CD4-positive, alpha-beta T cell treated with Interleukin-6 at 100 ng/mL for 8 hours (primary cell): ENCODE results near the gene TSR3.

ENCODE experiments used
- DNase-seq: peaks from one replicate; pipeline ENCODE4 v3.0.0-alpha.2; 2020; ENCODE audit warnings: mixed read lengths, low spot score

TSR3 gene

DNA sequence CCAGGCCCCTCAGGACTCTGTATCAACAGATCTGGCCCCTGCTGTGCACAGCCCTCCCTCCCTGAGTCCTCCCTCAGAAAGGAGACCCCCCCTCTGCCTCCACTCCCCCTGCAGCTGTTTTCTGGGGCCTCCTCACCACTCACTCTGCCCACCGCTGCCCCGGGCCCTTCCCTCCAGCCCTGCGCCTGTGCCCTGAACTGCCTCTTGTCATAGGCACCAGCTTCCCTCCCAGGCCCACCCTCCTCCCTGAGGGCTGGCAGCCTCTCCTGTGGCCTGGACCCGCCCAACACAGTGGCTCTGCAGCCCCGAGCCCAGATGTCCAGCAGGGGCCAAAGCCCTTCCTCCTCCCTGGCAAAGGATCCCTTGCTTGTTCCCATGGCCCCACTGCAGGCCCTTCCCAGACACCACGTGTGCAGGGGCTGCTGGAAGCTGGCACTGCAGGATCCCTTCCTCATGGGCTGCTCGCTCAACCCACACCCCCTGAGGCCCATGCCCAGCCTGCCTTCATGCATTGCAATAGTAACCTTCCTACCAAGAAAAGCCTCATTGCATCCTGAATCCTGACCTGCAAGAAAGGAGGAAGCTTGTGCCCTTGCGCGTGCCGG is 25.8 kb upstream of the TSR3 start:
- no peak for DNase-seq

DNA sequence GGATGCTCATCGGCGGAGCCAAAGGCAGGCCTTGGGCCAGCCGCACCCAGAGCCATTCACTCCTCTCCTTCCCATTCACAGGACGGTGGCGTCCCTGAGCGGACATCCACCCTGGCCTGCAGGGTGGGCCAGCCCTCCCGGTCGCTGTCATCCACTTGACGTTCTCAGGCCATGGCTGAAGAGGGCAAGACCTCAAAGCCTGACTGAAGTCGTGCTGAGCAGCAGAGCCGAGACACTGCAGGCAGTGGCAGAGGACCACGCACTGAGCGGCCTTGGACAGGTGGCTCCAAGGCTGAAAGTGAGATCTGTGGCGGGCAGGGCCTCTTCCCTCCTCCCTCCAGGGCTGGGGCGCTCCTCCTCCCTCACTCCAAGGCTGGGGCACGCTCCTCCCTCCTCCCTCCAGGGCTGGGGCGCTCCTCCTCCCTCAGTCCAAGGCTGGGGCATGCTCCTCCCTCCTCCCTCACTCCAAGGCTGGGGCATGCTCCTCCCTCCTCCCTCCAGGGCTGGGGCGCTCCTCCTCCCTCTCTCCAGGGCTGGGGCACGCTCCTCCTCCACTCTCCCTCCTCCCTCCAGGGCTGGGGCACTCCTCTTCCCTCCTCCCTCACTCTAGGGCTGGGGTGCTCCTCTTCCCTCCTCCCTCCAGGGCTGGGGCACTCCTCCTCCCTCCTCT is 24.2 kb upstream of the TSR3 start:
- no peak for DNase-seq

DNA sequence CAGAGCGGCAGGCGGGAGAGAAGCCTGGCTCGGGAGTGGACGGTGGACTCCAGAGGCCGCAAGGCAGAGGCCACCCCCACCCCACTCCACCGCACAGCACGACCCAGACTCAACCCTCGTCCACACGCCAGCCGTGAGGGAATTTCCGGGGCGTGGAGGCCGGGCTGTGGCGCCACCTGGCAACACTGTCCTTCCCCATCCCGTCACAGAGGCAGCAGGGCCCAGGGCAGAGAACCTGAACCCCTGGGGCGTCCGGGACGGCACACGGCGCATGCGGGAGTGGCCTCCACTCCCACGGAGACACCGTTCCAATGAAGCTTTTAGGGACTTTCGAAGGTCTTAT is 23.6 kb upstream of the TSR3 start:
- no peak for DNase-seq

DNA sequence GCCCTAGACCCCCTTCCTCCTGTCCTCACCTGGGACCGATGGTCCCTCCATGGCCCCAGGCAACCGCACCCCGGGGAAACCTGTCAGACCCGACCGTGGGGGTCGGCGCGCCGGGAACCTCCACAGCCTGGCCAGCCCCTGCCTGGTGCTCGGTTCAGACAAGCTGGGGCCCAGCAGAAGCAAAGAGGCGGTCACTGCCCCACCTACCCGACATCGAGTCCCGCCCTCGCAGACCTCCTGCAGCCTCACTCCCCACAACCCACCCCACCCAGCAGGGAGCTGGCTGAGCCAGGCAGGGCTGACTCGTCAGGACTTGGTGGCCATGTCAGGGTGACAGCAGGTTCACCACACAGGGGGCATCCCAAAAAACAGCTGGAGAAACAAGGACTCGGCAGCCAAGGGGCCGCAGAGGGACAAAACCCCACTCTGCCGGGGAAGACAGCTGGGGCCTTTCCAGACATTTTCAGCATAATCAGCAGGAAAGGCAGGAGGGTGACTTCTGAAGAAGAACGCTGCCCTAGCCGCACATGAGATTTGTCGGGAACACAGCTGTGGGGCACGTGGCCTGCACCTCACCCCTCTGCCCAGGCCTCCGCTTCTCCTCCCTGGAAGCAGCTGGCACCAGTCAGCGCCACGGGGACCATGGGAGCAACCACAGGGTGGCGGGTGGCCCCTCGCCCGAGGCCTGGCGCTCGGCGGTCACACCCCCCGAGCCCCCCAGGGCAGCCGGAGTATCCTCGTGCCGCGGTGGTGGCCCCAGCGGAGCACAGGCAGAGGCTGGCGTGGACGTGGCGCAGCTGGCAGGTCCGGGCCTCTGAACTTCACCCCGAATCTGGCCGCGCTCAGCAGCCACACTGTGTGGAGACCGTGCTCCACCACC is 23.0 kb upstream of the TSR3 start:
- no peak for DNase-seq

DNA sequence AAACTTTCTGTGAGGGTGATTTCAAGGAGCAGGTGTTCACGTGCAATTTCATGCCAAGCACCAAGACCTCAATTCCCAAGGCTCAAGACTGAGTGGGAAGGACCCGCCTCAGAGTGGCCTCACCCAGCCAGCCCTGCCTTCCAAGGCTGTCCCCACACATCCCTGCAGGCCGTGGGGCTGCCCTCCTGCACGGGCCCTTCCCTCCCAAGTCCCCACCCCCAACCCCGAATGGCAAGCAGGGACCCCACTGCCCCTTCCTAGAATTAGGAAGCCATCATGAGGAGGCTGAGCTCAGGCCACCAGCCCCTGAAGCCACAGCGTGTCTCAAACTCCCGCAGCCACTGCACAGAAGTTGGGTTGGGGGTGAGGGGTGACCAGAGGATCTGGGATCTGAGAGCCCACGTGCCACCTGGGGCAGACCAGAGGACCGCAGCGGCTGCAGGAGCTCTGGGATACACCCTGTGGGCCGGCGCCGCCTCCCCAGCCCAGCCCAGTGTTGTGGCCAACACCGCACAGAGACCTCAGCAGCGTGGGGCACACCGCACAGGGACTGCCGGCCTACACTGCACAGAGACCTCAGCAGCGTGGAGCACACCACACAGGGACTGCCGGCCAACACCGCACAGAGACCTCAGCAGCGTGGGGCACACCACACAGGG is 20.7 kb upstream of the TSR3 start:
- DNase-seq = no peak

DNA sequence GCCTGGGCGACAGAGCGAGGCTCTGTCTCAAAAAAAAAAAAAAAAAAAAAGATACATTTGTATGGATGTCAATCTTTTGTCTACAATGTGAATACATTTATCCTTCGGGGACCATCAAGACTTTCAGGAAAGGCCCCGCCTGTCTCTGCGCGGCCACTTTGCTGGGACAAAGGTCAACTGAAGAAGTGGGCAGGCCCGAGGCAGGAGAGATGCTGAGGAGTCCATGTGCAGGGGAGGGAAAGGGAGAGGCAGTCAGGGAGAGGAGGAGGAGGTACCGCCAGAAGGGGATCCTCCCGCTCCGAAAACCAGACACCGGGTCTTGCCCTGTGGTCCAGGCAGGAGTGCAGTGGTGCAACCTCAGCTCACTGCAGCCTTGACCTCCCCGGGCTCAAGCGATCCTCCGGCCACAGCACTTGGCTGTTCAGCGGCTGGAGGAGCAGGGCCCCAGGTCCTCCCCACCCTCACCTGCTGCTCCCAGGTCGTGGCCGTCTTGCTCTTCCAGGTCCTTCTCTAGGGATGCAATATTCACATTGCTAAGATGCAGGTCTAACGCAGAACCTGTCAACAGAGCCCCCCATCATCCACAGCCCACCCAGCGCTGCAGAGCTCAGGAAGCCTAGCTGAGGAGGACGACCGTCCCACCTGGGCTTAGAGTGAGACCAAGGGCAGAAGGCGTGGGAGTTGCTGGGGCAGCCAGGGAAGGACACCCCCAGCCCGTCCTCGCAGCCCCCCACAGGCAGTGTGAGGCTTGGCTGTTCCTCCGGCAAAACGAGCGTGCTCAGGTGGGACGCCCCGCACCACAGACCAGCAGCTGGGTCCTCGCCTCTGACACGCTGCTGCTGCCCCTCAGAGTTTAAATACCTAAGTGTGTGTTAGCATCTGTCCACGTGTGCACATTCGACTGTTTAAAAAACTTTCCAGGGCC is 19.6 kb upstream of the TSR3 start:
- DNase-seq = no peak

DNA sequence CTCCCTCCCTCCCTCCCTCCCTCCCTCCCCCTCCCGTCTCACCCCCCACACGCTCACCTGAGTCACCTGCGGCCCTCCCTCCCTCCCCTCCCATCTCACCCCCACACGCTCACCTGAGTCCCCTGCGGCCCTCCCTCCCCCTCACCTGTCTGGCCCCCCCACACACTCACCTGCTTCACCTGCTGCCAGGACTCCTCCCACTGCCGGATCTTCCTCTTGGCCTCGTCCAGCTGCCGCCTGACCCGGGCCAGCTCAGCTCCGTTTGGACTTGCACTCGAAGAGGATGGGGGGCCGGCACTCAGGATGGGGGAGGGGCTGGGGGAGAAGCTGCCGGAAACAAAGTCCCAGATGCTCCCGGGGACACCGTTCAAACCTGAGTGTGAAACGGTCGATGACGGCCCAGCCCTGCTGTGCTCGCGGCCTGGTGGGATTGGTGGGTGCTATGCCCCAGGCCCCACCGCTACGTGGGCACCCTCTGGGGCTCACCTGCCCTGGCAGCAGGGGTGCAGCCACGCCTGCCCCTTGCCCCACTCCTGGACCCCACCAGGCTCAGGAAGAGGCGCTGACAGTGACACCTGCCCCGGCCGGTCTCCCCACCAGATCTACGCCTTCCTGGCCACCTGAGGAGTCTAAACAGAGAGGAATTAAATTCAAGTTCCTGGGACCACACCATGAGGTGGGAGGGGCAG is 16.0 kb upstream of the TSR3 start:
- DNase-seq = no peak

DNA sequence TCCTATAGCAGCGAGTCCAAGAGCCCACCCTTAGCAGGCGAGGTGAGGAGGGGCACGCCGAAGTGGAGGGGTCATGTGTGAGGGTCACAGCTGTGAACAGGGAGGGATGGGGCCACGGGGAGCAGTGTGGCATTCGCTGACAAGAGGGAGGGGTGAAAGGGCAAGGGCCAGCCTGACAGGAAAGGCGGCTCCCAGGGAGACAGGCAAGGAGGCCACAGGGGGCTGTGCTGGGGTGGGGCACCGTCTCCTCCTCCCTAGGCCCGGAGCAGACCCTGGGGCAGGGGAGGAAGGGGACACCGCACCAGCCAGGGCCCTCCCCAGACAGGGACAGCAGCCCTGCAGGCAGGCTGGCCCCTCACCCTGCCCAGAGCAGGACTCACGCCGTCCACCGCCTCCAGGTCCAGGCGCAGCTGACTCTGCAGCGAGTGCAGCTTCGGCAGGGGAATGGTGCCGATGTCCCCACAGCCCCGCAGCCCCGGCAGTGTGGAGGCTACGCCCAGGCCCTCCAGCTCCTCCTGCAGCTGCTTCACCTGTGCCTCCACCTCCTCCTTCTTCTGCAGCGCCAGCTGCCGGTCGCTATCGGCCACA is 15.1 kb upstream of the TSR3 start:
- no peak for DNase-seq

DNA sequence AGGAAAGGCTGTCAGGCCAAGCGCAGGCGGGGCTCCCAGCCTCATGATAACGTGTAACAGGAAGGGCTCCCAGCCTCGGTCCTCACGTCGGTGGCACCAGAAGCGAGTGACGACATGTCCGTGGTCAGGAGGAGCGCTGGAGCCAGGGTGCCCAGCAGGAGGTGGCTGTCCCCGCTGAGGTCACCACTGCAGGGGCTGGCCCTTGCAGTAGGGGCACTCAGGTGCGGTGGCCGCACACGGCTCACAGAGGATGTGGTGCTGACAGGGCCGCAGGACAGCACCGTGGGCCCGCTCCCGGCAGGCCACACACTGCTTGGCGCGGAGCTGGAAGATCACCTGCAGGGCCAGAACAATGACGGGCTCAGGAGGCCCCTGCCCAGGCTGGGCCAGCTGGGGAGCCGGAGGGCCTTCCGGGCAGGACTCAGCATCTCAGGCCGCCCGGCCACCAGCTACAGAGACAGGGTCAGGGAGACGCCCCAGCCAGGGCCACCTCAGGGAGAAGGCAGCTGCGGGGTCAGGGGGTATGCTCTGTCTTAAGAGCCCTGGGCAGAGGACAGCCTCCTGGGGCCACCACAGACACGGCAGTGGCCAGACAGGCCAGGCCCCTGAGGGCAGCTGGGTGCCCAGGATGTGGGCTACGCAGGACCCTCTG is 14.5 kb upstream of the TSR3 start:
- DNase-seq = no peak

DNA sequence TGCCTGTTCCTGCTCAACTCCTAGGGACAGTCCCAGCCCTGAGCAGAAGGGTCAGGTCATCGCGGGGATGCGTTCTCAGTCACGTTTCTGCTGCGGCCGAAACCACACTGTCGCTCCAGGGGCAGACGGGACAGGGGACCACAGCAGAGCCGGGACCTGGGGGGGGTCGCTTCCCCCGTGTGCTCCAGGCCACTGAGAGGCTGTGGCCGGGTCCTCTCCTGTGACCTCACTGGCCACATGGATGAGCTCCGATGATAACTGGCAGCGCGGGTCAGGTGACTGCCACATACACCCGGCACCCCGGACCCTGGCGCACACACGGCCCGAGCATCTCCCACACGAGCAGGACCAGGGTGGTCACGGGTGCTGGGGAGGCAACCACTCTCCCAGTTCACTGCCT is 12.8 kb upstream of the TSR3 start:
- DNase-seq = no peak

DNA sequence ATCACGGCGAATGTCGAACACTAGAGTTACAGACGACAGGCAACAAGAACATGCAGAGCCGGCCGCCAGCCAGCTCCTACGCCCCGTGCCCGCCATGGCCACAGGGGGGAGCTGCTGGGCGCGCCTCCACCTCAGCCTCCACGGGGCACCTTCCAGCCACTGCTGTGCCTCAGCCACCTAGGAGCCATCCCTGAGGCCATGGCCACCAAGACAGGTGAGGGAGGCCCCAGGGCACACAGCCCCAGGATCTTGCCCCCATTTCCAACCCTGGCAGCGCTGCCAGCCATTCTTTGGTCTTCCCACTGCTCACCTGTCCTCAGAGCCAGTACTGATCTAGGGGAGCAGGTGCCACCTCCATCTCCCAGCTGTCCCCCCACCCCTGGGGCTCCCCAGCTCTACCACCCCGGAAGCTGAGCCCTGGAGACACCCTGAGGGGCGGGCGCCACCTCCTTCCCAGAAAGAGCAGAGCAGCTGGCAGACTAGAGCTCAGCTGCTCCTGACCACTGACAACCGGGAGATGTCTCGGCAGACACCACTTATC is 11.9 kb upstream of the TSR3 start:
- DNase-seq = peak; percentile 59

DNA sequence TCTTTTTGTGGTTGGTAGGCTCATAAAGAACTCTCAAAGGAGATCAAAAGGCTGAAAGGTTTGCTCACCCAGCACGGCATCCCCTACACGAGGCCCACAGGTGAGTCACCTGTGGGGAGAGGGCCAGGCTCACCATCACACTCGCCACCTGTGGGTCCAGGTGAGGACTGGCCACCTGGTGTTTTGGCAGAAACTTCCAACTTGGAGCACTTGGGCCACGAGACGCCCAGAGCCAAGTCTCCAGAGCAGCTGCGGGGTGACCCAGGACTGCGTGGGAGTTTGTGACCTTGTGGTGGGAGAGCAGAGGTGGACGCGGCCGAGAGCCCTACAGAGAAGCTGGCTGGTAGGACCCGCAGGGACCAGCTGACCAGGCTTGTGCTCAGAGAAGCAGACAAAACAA is 11.1 kb upstream of the TSR3 start:
- no peak for DNase-seq

DNA sequence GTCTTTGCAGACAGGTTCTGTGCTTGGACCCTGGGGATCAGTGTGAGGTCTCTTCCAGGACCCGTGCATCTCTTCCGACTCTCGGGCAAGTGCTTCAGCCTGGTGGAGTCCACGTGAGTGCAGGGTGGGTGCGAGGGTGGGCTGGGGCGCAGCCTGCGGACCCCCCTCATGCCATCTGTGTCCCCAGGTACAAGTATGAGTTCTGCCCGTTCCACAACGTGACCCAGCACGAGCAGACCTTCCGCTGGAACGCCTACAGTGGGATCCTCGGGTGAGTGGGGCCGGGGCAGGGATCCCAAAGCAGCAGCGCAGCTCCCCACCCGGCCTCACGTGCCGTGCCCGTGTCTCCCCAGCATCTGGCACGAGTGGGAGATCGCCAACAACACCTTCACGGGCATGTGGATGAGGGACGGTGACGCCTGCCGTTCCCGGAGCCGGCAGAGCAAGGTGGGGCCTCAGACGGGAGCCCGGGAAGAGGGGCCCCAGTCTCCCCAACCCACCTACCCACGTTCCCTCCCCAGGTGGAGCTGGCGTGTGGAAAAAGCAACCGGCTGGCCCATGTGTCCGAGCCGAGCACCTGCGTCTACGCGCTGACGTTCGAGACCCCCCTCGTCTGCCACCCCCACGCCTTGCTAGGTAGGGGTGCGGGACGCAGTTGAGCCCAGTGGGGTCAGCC is 10.1 kb upstream of the TSR3 start:
- no peak for DNase-seq

DNA sequence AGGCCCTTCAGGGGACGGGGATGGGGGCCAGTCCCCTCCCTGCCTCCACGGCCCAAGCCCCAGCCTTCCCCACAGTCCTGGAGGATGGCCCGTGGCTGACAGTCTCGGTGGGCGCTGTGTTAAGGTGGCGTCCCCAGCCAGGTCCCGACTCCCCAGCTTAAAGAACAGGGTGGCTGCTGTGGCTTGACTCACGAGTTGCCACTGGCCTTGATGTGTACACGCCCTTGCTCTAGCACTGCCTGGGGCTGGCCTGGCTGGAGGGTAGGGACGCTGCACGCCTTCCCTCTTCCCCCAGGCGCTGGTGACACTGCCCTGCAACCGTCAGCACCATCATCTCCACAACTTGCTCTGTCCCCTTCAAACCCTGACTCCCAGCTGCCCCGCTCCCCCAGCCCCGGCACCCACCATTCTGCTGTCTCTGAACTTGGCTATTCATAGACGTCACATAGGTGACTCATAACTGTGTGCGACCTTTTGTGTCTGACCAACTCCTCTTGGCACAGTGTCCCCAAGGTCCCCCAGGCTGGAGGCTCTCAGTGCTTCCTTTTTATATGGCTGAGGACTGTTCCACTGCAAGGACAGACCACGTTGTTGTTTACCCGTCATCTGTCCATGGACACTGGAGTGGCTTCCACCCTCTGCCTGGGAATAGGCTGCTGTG is 6.4 kb upstream of the TSR3 start:
- DNase-seq = no peak

DNA sequence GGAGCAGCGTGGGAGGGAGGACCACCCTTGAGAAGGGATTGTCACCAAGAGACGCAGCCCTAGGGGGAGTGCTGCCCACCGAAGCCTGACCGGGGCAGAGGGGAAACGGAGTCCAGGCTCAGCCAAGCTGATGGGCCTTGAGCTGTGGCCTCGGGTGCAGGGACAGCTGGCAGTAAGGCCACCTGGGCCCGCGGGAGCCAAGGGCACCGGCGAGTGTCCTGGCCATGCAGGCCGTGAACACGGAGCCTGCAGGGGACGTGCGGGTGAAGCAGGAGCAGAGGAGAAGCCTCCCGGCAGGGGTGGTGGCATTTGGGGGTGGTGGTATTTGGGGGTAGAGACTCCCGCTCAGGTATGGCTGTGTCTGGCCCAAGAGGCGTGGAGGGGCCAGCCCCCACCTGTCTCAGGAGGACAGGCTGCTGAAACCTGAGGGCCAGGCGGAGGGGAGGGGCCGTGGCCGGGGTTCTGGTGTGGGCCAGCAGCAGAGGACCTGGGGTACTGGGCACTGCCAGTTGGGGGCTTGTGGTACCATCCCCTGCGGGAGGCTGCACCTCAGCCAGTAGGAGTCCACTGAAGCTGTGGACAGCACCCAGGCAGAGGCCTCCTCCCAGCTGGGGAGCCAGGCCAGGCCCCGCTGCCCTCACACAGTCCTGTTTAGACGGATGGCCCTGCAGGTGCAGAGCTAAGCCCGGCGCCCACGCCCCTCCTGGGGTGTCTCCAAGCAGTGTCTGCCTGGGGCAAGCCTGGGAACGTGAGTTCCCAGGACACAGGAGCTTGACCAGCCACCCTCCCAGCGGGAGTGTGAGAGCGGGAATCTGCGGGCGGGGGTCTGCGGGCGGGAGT is 4.6 kb upstream of the TSR3 start:
- no peak for DNase-seq

DNA sequence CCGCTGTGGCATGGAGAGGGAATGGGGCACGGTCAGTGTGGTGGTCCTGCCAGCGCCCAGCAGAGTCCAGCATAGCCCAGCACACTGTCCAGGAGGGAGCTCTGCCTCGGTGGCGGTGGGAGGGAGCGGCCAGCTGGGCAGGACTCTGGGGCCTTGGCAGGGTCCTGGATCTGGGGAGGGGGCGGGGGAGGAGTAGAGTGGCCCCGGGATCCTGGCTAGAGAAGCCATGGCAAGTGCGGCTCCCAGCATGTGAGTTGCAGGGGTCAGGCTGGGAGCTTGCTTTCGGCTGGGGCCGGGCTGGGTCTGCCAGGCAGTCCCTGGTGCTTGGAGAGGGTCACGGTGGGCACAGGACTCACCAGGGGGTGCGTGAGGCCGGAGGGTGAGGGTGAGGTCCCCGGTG is 3.9 kb upstream of the TSR3 start:
- no peak for DNase-seq

DNA sequence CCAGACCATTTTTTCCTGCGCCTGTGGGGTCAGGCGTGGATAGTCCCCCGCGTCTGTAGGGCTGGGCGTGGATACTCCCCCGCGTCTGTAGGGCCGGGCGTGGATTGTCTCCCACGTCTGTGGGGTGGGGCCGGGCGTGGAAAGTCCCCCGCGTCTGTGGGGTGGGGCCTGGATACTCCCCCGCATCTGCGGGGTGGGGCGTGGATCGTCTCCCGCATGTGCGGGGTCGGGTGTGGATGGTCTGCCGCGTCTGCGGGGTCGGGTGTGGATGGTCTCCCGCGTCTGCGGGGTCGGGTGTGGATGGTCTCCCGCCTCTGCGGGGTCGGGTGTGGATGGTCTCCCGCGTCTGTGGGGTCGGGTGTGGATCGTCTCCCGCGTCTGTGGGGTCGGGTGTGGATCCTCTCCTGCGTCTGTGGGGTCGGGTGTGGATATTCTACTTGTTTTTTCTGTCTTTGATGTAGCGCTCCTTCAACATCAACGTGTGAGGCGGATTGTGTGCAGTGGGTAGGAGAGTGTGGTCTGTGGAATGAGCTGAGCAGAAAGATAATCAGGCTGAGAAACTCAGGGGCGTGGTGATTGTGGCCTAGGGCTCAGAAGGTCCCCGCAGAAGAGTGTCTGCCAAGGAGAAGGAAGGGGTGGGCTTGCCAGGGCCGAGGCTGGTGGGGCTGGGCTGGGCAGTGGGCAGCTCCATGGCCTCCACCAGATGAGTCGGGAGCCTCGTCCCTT is 3.3 kb upstream of the TSR3 start:
- no peak for DNase-seq
